DND-41 (cell line): ENCODE measurements around the gene SLC4A5.

ENCODE experiments used
- EZH2 ChIP-seq: IDR thresholded peaks from 3 replicates; pipeline ENCODE4 v1.6.1; 2012; ENCODE audit warnings: borderline replicate concordance, low read depth, mild to moderate bottlenecking, moderate library complexity, low read length, inconsistent platforms; ENCODE audit not compliant: severe bottlenecking
- TF ChIP-seq, protein P1 (sequence below): IDR thresholded peaks from 2 replicates; pipeline ENCODE4 v1.5.1; 2012; ENCODE audit warnings: borderline replicate concordance, low read length, moderate library complexity, mild to moderate bottlenecking; ENCODE audit not compliant: poor library complexity, severe bottlenecking; ENCODE audit errors: extremely low read depth

DNA sequence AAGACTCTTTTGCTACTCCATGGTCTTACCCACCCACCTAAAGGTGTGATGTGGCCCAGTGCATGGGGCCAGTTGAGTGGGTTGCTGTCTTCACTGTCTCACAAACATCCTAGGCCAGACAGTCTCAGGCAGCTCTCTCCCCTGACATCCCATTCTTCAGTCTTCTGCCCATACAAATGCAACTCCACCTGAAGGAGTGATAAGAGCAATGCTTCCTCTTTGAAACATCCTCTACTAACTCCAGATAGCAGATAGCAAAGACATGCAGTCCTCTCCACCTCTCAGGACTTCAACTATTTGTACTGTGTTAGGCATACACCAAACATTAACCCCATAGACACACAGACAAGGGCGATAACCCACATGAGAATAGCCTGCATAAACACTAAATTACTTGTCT, 73.5 kb downstream of the SLC4A5 start:
- TF ChIP-seq, protein P1, sequence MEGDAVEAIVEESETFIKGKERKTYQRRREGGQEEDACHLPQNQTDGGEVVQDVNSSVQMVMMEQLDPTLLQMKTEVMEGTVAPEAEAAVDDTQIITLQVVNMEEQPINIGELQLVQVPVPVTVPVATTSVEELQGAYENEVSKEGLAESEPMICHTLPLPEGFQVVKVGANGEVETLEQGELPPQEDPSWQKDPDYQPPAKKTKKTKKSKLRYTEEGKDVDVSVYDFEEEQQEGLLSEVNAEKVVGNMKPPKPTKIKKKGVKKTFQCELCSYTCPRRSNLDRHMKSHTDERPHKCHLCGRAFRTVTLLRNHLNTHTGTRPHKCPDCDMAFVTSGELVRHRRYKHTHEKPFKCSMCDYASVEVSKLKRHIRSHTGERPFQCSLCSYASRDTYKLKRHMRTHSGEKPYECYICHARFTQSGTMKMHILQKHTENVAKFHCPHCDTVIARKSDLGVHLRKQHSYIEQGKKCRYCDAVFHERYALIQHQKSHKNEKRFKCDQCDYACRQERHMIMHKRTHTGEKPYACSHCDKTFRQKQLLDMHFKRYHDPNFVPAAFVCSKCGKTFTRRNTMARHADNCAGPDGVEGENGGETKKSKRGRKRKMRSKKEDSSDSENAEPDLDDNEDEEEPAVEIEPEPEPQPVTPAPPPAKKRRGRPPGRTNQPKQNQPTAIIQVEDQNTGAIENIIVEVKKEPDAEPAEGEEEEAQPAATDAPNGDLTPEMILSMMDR: no peak
- TF ChIP-seq EZH2: no peak
